VCaP (cell line): Measurements from ENCODE around the gene PPARGC1A.

Experiments
- H3K27ac ChIP-seq: fragments of 450-650 bp; 2 replicates; pipeline ENCODE4 v1.5.1; 2017
- CTCF ChIP-seq: fragments of 450-650 bp; conservative IDR thresholded peaks from 2 replicates; pipeline ENCODE4 v1.5.1; 2017; ENCODE audit warnings: mild to moderate bottlenecking, moderate library complexity

The PPARGC1A gene

GRCh38 chr4:23814996-23815660 lies 74.7 kb downstream of the PPARGC1A start:
- H3K27ac ChIP-seq = no peak overlapping the region
- no peak for TF ChIP-seq CTCF

- H3K27ac ChIP-seq = no peak overlapping the region
- no peak for TF ChIP-seq CTCF
Observed at GRCh38 chr4:23814587-23814986, 75.3 kb downstream of the PPARGC1A start.

GRCh38 chr4:23811161-23811560 lies 78.7 kb downstream of the PPARGC1A start:
- no peak overlapping the region for H3K27ac ChIP-seq
- TF ChIP-seq CTCF = no peak

- no peak overlapping the region for H3K27ac ChIP-seq
- no peak for TF ChIP-seq CTCF
Observed at GRCh38 chr4:23805450-23805851, 84.4 kb downstream of the PPARGC1A start.

GRCh38 chr4:23789762-23790161 lies 100.1 kb downstream of the PPARGC1A start:
- H3K27ac ChIP-seq = no peak overlapping the region
- no peak for TF ChIP-seq CTCF

GRCh38 chr4:23788460-23788859 lies 101.4 kb downstream of the PPARGC1A start:
- H3K27ac ChIP-seq = no peak overlapping the region
- TF ChIP-seq CTCF = no peak

- H3K27ac ChIP-seq = no peak overlapping the region
- TF ChIP-seq CTCF = no peak
Observed at GRCh38 chr4:23788027-23788426, 101.8 kb downstream of the PPARGC1A start.
